CD8-positive, alpha-beta memory T cell (primary cell): Measurements from ENCODE around the gene MCU. TPM values are rescaled to one million over a fixed set of nuclear protein-coding genes. Genes with fewer than 3 reads are reported as not detected.
"Not testable (repeated sequence)": the region's sequence is repeated elsewhere in the genome, so short reads cannot be mapped to it uniquely, and the experiment has no call there.

Source experiments
- CTCF ChIA-PET: fragments of 350-600 bp; sonication (Branson Sonifier 250); formaldehyde crosslinking; loops from one replicate; lab custom pipeline; 2021; ENCODE audit warnings: antibody characterized with exemption; lab: Charles Lee
- POLR2A ChIA-PET: fragments of 350-600 bp; sonication (Branson Sonifier 250); formaldehyde crosslinking; loops from one replicate; lab custom pipeline; 2021; ENCODE audit warnings: antibody characterized with exemption; lab: Charles Lee
- DNase-seq, 5 donors: peaks; one replicate each; pipeline versions ENCODE4 v3.0.0 to v3.0.0-alpha.2; 2020 to 2022; ENCODE audit warnings: mixed read lengths in 1 of 5
- H3K27ac ChIP-seq: one replicate; pipeline ENCODE4 v1.7.0; 2013; ENCODE audit warnings: low read depth, mild to moderate bottlenecking, low read length, moderate library complexity
- H3K27me3 ChIP-seq: 2 replicates; pipeline ENCODE4 v1.7.0; 2013; ENCODE audit warnings: low read length, mild to moderate bottlenecking; ENCODE audit not compliant: insufficient read depth, poor library complexity, severe bottlenecking
- H3K36me3 ChIP-seq: 2 replicates; pipeline ENCODE4 v1.7.0; 2013; ENCODE audit warnings: mild to moderate bottlenecking, low read length, moderate library complexity; ENCODE audit not compliant: insufficient read depth
- H3K4me1 ChIP-seq: 2 replicates; pipeline ENCODE4 v1.7.0; 2013; ENCODE audit warnings: mild to moderate bottlenecking, low read length, moderate library complexity; ENCODE audit not compliant: insufficient read depth
- H3K4me3 ChIP-seq: 2 replicates; pipeline ENCODE4 v1.7.0; 2013; ENCODE audit warnings: mild to moderate bottlenecking, low read length
- H3K9me3 ChIP-seq: 2 replicates; pipeline ENCODE4 v1.7.0; 2013; ENCODE audit warnings: mild to moderate bottlenecking, low read length
- H3K27ac Mint-ChIP-seq, 8 donors: one replicate each; pipeline ENCODE4 v1.8.0; 2020 to 2021; ENCODE audit warnings: mixed read lengths in 8 of 8, mild to moderate bottlenecking in 6 of 8, inconsistent platforms in 3 of 8, moderate library complexity in 3 of 8
- H3K27me3 Mint-ChIP-seq, 2 donors: one replicate each; pipeline ENCODE4 v1.8.0; 2020 to 2021; ENCODE audit warnings: mixed read lengths in 2 of 2, mild to moderate bottlenecking in 1 of 2, moderate library complexity in 1 of 2
- H3K36me3 Mint-ChIP-seq, 3 donors: one replicate each; pipeline ENCODE4 v1.8.0; 2020 to 2021; ENCODE audit warnings: mixed read lengths in 3 of 3, inconsistent platforms in 1 of 3, mild to moderate bottlenecking in 1 of 3
- H3K4me1 Mint-ChIP-seq, 3 donors: one replicate each; pipeline ENCODE4 v1.8.0; 2020 to 2021; ENCODE audit warnings: mixed read lengths in 3 of 3, inconsistent platforms in 1 of 3, mild to moderate bottlenecking in 1 of 3
- H3K4me3 Mint-ChIP-seq, 7 donors: one replicate each; pipeline ENCODE4 v1.8.0; 2020 to 2021; ENCODE audit warnings: mixed read lengths in 7 of 7, mild to moderate bottlenecking in 6 of 7, moderate library complexity in 4 of 7, inconsistent platforms in 2 of 7
- H3K9me3 Mint-ChIP-seq, 5 donors: one replicate each; pipeline ENCODE4 v1.8.0; 2020 to 2022; ENCODE audit warnings: mixed read lengths in 5 of 5, mild to moderate bottlenecking in 3 of 5, moderate library complexity in 2 of 5, inconsistent platforms in 1 of 5
- polyA plus RNA-seq: library from polyadenylated mRNA; unstranded; fragments of 300-500 nt; fragmentation: Illumina TruSeq; gene quantifications from one replicate; pipeline ENCODE4 v1.2.3, GENCODE V29; 2021
- total RNA-seq, 2 experiments: library from RNA; stranded (reverse); gene quantifications; one replicate each; pipeline ENCODE4 v1.2.3, GENCODE V29; 2021

The MCU gene
- total and polyA plus RNA-seq, 3 experiments from 2014 or later = 7.9 to 17.6 (median 14.9) TPM

DNA sequence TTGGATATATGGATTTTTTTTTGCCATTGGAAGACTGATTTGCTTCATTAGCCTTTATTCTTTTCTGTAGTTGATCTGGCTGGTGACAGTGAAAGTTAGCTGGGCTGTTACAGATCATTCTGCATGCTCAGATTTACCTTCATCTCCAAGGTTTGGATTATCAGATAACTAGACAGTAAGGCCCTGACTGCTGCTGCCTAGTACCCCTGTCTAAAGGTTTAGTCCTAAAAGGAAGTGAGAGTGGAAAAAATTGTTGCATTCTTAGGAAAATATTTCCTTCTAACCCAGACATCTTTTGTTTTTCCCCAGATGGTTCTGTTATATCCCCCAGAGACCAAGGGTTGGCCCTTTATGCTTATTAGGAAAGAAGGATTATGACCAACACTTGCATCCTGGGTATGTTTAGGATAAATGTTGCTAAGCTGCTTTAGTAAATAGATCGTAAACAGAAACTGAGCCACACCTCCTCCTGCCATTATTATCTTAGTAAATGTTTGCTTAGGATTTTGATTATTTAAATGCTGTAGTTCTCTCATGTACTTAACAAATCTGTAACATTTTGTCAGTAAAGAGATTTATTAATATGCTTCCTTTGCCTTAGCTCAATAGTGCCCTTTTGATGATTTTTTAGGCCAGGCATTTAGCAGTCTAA is 44.4 kb downstream of the MCU start:
- no peaks in the 10 kb centered on the region for H3K9me3 ChIP-seq
- Mint-ChIP-seq H3K27ac (peak overlapping the region in 1 of 8 donors; percentile 40), H3K9me3 (no peaks in the 10 kb centered on the region), H3K27me3 (no peaks in the 10 kb centered on the region), H3K4me3 (no peak overlapping the region), H3K4me1 (peaks cover 5 to 15% (median 7%) of the 10 kb centered on the region in 3 donors), H3K36me3 (peaks cover 0 to 2% (median 0%) of the 10 kb centered on the region in 3 donors)
- no peaks in the 10 kb centered on the region for H3K27me3 ChIP-seq
- ChIA-PET POLR2A (no interaction called here), CTCF (no interaction called here)
- no peak overlapping the region for H3K27ac ChIP-seq
- no peak overlapping the region for H3K4me3 ChIP-seq
- DNase-seq = no peak
- H3K4me1 ChIP-seq = no peaks in the 10 kb centered on the region
- no peaks in the 10 kb centered on the region for H3K36me3 ChIP-seq

DNA sequence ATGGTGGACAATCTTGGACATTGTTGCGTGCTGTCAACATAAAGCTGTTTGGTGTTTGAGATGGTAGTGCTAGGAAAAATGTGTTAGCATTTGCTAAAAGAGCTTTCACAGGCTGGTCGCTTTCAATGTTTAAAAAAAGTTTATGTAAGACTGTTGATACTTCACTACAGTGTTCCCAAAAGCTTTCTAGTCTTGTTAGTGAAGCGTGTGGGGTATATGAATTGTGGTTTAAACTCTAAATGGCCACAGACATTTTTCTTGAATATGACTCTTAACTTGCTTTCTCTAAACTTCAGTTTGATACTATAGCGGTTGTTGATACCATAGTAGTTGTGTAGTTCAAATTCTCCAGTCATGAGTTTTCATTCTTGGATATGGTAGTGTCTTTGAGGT is 44.9 kb downstream of the MCU start:
- Histone ChIP-seq H3K4me1 (no peaks in the 10 kb centered on the region), H3K9me3 (no peaks in the 10 kb centered on the region), H3K4me3 (no peak overlapping the region), H3K36me3 (no peaks in the 10 kb centered on the region), H3K27ac (no peak overlapping the region), H3K27me3 (no peaks in the 10 kb centered on the region)
- no peaks in the 10 kb centered on the region for H3K9me3 Mint-ChIP-seq
- no peak overlapping the region for H3K4me3 Mint-ChIP-seq
- ChIA-PET CTCF (no interaction called here), POLR2A (no interaction called here)
- H3K4me1 Mint-ChIP-seq = peaks cover 5 to 15% (median 7%) of the 10 kb centered on the region in 3 donors
- H3K27ac Mint-ChIP-seq = no peak overlapping the region
- no peak for DNase-seq
- peaks cover 0 to 2% (median 0%) of the 10 kb centered on the region in 3 donors for H3K36me3 Mint-ChIP-seq
- H3K27me3 Mint-ChIP-seq = no peaks in the 10 kb centered on the region

DNA sequence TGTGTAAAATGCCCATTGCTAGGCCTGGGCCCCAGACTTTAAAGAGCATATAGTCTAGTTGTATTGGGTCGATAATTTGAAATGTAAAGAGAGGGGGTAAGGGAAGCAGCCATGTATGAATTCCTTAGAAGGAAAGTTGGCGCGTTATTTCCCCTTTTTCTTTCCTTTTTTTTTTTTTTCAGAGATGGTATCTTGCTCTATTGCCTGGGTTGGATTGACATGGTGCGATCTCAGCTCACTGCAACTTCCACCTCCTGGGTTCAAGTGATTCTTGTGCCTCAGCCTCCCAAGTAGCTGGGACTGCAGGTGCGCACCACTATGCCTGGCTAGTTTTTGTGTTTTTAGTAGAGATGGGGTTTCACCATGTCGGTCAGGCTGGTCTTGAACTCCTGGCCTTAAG is 45.4 kb downstream of the MCU start:
- POLR2A ChIA-PET, CTCF ChIA-PET: not testable (repeated sequence)

DNA sequence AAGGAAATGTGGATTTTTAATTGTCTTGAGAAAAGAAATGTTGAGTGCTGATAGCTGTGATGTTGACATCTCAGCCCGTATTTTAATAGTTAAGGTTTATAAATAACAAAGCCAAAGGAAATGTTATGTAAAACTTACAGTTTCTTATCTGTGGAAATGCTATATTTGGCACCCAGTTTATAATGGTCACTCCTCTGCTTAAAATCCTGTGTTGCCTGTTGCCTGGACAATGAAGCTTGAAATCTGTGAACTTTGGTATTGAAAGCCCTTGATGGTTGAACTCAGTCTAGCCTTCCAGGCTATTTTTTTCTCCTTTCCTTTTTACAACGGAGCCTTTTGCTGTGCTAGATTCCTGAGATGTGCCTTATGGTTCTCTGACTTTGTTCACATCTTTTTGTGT is 46.5 kb downstream of the MCU start:
- H3K9me3 ChIP-seq = no peaks in the 10 kb centered on the region
- H3K9me3 Mint-ChIP-seq = no peaks in the 10 kb centered on the region
- no peaks in the 10 kb centered on the region for H3K27me3 ChIP-seq
- H3K27me3 Mint-ChIP-seq = no peaks in the 10 kb centered on the region
- no peaks in the 10 kb centered on the region for H3K36me3 ChIP-seq
- no peak overlapping the region for H3K27ac ChIP-seq
- no peak for DNase-seq
- peaks cover 0 to 2% (median 0%) of the 10 kb centered on the region in 3 donors for H3K36me3 Mint-ChIP-seq
- no peak overlapping the region for H3K4me3 ChIP-seq
- POLR2A ChIA-PET = no interaction called here
- no peak overlapping the region for H3K27ac Mint-ChIP-seq
- CTCF ChIA-PET = no interaction called here
- peaks cover 5 to 15% (median 7%) of the 10 kb centered on the region in 3 donors for H3K4me1 Mint-ChIP-seq
- no peaks in the 10 kb centered on the region for H3K4me1 ChIP-seq
- no peak overlapping the region for H3K4me3 Mint-ChIP-seq

More for the DNA sequence above, 45.4 kb downstream of the MCU start:
- H3K9me3 Mint-ChIP-seq, H3K4me1 ChIP-seq, H3K27ac ChIP-seq, H3K36me3 Mint-ChIP-seq, H3K4me3 Mint-ChIP-seq, H3K27me3 ChIP-seq, H3K27me3 Mint-ChIP-seq, DNase-seq, H3K36me3 ChIP-seq, H3K9me3 ChIP-seq, H3K27ac Mint-ChIP-seq, H3K4me3 ChIP-seq: not testable (repeated sequence)
- H3K4me1 Mint-ChIP-seq = peaks cover 5 to 15% (median 7%) of the 10 kb centered on the region in 3 donors

DNA sequence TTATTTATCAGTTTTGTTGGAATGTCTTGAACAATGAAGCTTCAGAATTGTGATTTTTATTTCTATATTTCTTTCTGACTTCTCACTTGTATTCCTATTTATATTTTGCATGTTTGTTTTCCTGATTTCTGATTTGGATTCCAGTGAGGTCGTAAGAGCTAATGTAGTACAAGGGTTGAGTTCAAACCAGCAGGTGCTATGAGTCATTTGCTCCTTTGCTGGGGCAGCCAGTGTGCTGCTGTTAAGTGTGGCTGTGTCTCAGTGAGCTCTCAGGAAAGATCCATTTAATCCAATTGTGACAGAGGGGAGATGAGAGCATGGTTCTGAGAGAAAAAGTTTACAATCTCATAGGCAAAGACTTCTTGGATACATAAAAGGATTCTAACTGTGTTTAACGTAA is 48.6 kb downstream of the MCU start:
- peaks cover 0 to 2% (median 0%) of the 10 kb centered on the region in 3 donors for H3K36me3 Mint-ChIP-seq
- no peaks in the 10 kb centered on the region for H3K36me3 ChIP-seq
- ChIA-PET CTCF (no interaction called here), POLR2A (no interaction called here)
- H3K4me3 ChIP-seq = no peak overlapping the region
- no peaks in the 10 kb centered on the region for H3K4me1 ChIP-seq
- H3K4me1 Mint-ChIP-seq = peaks cover 5 to 13% (median 7%) of the 10 kb centered on the region in 3 donors
- H3K27ac Mint-ChIP-seq = no peak overlapping the region
- no peaks in the 10 kb centered on the region for H3K9me3 Mint-ChIP-seq
- no peaks in the 10 kb centered on the region for H3K9me3 ChIP-seq
- no peak for DNase-seq
- no peaks in the 10 kb centered on the region for H3K27me3 Mint-ChIP-seq
- H3K27me3 ChIP-seq = no peaks in the 10 kb centered on the region
- H3K27ac ChIP-seq = no peak overlapping the region
- H3K4me3 Mint-ChIP-seq = no peak overlapping the region

DNA sequence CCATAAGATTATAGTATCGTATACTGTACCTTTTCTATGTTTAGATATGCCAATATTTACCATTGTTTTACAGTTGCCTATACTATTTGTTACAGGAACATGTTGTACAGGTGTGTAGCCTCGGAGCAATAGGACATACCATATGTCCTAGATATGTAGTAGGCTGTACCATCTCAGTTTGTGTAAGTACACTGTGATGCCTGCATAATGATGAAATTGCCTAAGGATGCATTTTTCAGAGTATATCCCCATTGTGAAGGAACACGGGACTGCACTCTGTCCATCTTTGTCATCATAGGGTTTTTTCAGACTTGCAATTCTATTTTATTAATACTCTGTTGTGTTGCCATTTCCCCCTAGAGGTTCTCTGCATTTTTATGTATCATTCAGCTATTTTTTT is 50.1 kb downstream of the MCU start:
- H3K4me3 Mint-ChIP-seq = no peak overlapping the region
- Histone ChIP-seq H3K27ac (no peak overlapping the region), H3K27me3 (no peaks in the 10 kb centered on the region), H3K4me3 (no peak overlapping the region), H3K4me1 (no peaks in the 10 kb centered on the region), H3K9me3 (no peaks in the 10 kb centered on the region), H3K36me3 (no peaks in the 10 kb centered on the region)
- H3K9me3 Mint-ChIP-seq = no peaks in the 10 kb centered on the region
- H3K4me1 Mint-ChIP-seq = peaks cover 3 to 5% (median 4%) of the 10 kb centered on the region in 3 donors
- no peaks in the 10 kb centered on the region for H3K27me3 Mint-ChIP-seq
- no peak overlapping the region for H3K27ac Mint-ChIP-seq
- ChIA-PET POLR2A (no interaction called here), CTCF (no interaction called here)
- no peak for DNase-seq
- peaks cover 0 to 2% (median 0%) of the 10 kb centered on the region in 3 donors for H3K36me3 Mint-ChIP-seq

DNA sequence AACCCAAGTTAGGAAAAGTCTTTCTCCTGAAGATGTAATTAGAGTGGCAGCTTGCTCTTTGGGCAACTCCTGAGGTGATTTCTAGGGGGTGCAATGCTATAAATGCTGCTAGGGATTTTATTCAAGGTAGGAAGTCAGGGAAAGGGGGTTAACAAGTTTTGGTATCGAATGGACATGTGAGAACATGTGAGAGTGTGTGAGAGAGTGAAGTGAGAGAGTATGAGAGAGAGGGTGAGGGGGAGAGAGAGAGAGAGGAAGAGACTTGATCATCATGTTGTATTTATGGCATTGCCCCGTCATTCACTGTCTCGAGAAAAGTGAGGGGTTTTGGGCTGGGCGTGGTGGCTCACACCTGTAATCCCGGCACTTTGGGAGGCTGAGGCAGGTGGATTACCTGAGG is 50.9 kb downstream of the MCU start:
- no peaks in the 10 kb centered on the region for H3K27me3 Mint-ChIP-seq

DNA sequence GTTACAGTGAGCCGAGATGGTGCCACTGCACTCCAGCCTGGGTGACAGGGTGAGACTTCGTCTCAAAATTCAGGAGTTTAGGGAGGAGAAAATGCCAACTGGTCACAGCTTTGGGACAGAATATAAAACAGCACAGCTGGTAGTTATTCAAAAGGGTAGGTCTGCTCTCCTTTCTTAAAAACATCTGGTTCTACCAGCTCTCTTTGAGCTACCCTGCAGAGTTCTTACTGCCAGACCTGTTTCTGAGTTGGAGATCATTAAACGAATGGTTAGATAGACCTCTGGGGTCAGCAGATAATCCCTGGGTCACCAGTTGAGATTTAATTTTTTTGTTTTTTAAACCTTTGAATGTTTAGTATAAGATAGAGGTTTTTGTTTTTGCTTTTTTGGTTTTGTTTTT is 52.6 kb downstream of the MCU start:
- ChIA-PET CTCF (no interaction called here), POLR2A (no interaction called here)
- Histone ChIP-seq H3K36me3 (no peaks in the 10 kb centered on the region), H3K4me1 (no peaks in the 10 kb centered on the region), H3K4me3 (no peak overlapping the region), H3K27me3 (no peaks in the 10 kb centered on the region), H3K27ac (no peak overlapping the region), H3K9me3 (no peaks in the 10 kb centered on the region)
- DNase-seq = no peak
- peaks cover 0 to 5% (median 0%) of the 10 kb centered on the region in 3 donors for H3K36me3 Mint-ChIP-seq
- H3K9me3 Mint-ChIP-seq = no peaks in the 10 kb centered on the region
- H3K27me3 Mint-ChIP-seq = no peaks in the 10 kb centered on the region
- no peak overlapping the region for H3K27ac Mint-ChIP-seq
- no peak overlapping the region for H3K4me3 Mint-ChIP-seq
- peaks cover 3 to 5% (median 3%) of the 10 kb centered on the region in 3 donors for H3K4me1 Mint-ChIP-seq

More for the DNA sequence above, 50.9 kb downstream of the MCU start:
- Histone ChIP-seq H3K9me3 (no peaks in the 10 kb centered on the region), H3K27me3 (no peaks in the 10 kb centered on the region), H3K4me3 (no peak overlapping the region), H3K36me3 (no peaks in the 10 kb centered on the region), H3K27ac (no peak overlapping the region), H3K4me1 (no peaks in the 10 kb centered on the region)
- Mint-ChIP-seq H3K36me3 (peaks cover 0 to 2% (median 0%) of the 10 kb centered on the region in 3 donors), H3K4me1 (peaks cover 3 to 5% (median 3%) of the 10 kb centered on the region in 3 donors), H3K27ac (peak overlapping the region in 1 of 8 donors; percentile 14), H3K4me3 (no peak overlapping the region), H3K9me3 (no peaks in the 10 kb centered on the region)
- ChIA-PET POLR2A (no interaction called here), CTCF (no interaction called here)
- DNase-seq = no peak
